B cell (primary cell): ENCODE results near the gene SEMA4D. TPM values are rescaled to one million over a fixed set of nuclear protein-coding genes. Genes with fewer than 3 reads are reported as not detected.
A peak's percentile ranks its signal among the peaks of the same experiment; 100 is the strongest.

Source experiments
- ATAC-seq: fragments of 200-7000 bp; cut with Tn5 transposase; one replicate; pipeline ENCODE4 v1.10.0; 2021; ENCODE audit warnings: low read depth, mild to moderate bottlenecking, moderate number of reproducible peaks, moderate library complexity
- CTCF ChIA-PET: fragments of 350-600 bp; sonication (Branson Sonifier 250); formaldehyde crosslinking; loops from one replicate; lab custom pipeline; 2021; ENCODE audit warnings: antibody characterized with exemption, inconsistent platforms; lab: Charles Lee
- POLR2A ChIA-PET: fragments of 350-600 bp; sonication (Branson Sonifier 250); formaldehyde crosslinking; loops from one replicate; lab custom pipeline; 2021; ENCODE audit warnings: antibody characterized with exemption; lab: Charles Lee
- DNase-seq: peaks from one replicate; pipeline ENCODE4 v3.0.0; 2013
- H2AFZ ChIP-seq: 2 replicates; pipeline ENCODE4 v1.6.1; 2012; ENCODE audit warnings: mild to moderate bottlenecking, low read depth, low read length; ENCODE audit not compliant: insufficient read depth, poor library complexity, severe bottlenecking
- H3K27ac ChIP-seq, 2 donors: 1 replicate in 1 of 2; 2 replicates in 1 of 2; pipeline ENCODE4 v1.5.1; 2012 to 2013; ENCODE audit warnings: low read length in 2 of 2, mild to moderate bottlenecking in 2 of 2, moderate library complexity in 1 of 2
- H3K27me3 ChIP-seq, 4 experiments: fragments of 200-600 bp in 1 of 4; sonication (generic) in 1 of 4; replicated peaks in 1 of 4; 1 replicate in 2 of 4; 2 replicates in 2 of 4; pipeline versions ENCODE4 v1.6.1 to v1.7.0; 2013 to 2016; ENCODE audit warnings: low read length in 3 of 4, mild to moderate bottlenecking in 2 of 4, mixed read lengths in 1 of 4, moderate library complexity in 1 of 4; ENCODE audit not compliant: insufficient read depth in 4 of 4, control insufficient read depth in 3 of 4; ENCODE audit errors: control extremely low read depth in 1 of 4
- H3K36me3 ChIP-seq, 2 experiments: replicated peaks in 1 of 2; 1 replicate in 1 of 2; 2 replicates in 1 of 2; pipeline versions ENCODE4 v1.6.1 to v1.7.1; 2013; ENCODE audit warnings: low read length in 1 of 2; ENCODE audit not compliant: insufficient read depth in 2 of 2, control insufficient read depth in 1 of 2; ENCODE audit errors: control extremely low read depth in 1 of 2, extremely low read depth in 1 of 2
- H3K4me1 ChIP-seq, 2 donors: fragments of 200-600 bp in 1 of 2; sonication (generic) in 1 of 2; 1 replicate in 1 of 2; 2 replicates in 1 of 2; pipeline versions ENCODE4 v1.5.1 to v1.6.1; 2013 to 2017; ENCODE audit warnings: low read length in 2 of 2; ENCODE audit not compliant: control insufficient read depth in 2 of 2, insufficient read depth in 2 of 2
- H3K4me2 ChIP-seq: replicated peaks from 2 replicates; pipeline ENCODE3; 2012; ENCODE audit warnings: mild to moderate bottlenecking, low read depth, low read length; ENCODE audit not compliant: poor library complexity, severe bottlenecking
- H3K4me3 ChIP-seq, 5 experiments: fragments of 200-600 bp in 1 of 5; sonication (generic) in 1 of 5; 1 replicate in 3 of 5; 2 replicates in 2 of 5; pipeline versions ENCODE4 v1.5.1 to v1.7.0; 2011 to 2016; ENCODE audit warnings: low read length in 4 of 5, mild to moderate bottlenecking in 4 of 5, low read depth in 2 of 5, control low read depth in 1 of 5, moderate library complexity in 1 of 5; ENCODE audit not compliant: insufficient read depth in 1 of 5; ENCODE audit errors: control extremely low read depth in 1 of 5, extremely low read depth in 1 of 5
- H3K79me2 ChIP-seq: fragments of 200-600 bp; sonication (generic); one replicate; pipeline ENCODE4 v1.6.0; 2016; ENCODE audit warnings: low read length; ENCODE audit not compliant: control insufficient read depth, insufficient read depth
- H3K9ac ChIP-seq: fragments of 200-600 bp; sonication (generic); 2 replicates; pipeline ENCODE4 v1.6.1; 2017; ENCODE audit warnings: mild to moderate bottlenecking, low read length, moderate library complexity
- H3K9me3 ChIP-seq, 3 donors: one replicate each; pipeline versions ENCODE4 v1.6.1 to v1.7.1; 2013; ENCODE audit warnings: low read length in 2 of 3; ENCODE audit not compliant: control insufficient read depth in 2 of 3, insufficient read depth in 1 of 3; ENCODE audit errors: control extremely low read depth in 1 of 3
- H4K20me1 ChIP-seq: 2 replicates; pipeline ENCODE4 v1.6.0; 2012; ENCODE audit warnings: mild to moderate bottlenecking, low read length; ENCODE audit not compliant: insufficient read depth, control insufficient read depth, poor library complexity, severe bottlenecking
- H3K27ac Mint-ChIP-seq: one replicate; pipeline ENCODE4 v1.8.0; 2021; ENCODE audit warnings: mixed read lengths
- H3K27me3 Mint-ChIP-seq: one replicate; pipeline ENCODE4 v1.8.0; 2021; ENCODE audit warnings: mixed read lengths
- H3K4me1 Mint-ChIP-seq: one replicate; pipeline ENCODE4 v1.8.0; 2021; ENCODE audit warnings: mixed read lengths
- H3K4me3 Mint-ChIP-seq: one replicate; pipeline ENCODE4 v1.8.0; 2021; ENCODE audit warnings: mixed read lengths
- H3K9me3 Mint-ChIP-seq: one replicate; pipeline ENCODE4 v1.8.0; 2022; ENCODE audit warnings: mixed read lengths; ENCODE audit not compliant: insufficient read depth
- CTCF ChIP-seq: fragments of 200-600 bp; IDR thresholded peaks from one replicate; pipeline ENCODE4 v1.8.0; 2022; ENCODE audit warnings: antibody characterized with exemption, mild to moderate bottlenecking
- EZH2 ChIP-seq: IDR thresholded peaks from 2 replicates; pipeline ENCODE4 v1.6.1; 2012; ENCODE audit warnings: borderline replicate concordance, low read depth, mild to moderate bottlenecking, moderate library complexity, low read length; ENCODE audit not compliant: insufficient read depth, poor library complexity, severe bottlenecking
- WGBS: methylation state at CpG from one replicate; pipeline ENCODE4 v1.1.5; 2013; ENCODE audit warnings: missing lambda C conversion rate; ENCODE audit not compliant: insufficient coverage; 5-methylcytosine and 5-hydroxymethylcytosine counted together
- intact Hi-C: fragments of 100-400 bp; cut with micrococcal nuclease; formaldehyde crosslinking; loops from one replicate; pipeline ENCODE4 v1.10.0; 2022
- polyA plus RNA-seq: library from polyadenylated mRNA; depleted of rRNA; stranded (reverse); fragments of >200 nt; gene quantifications from 2 replicates; pipeline ENCODE4 v1.2.3, GENCODE V29; 2012
- total RNA-seq, 2 donors: library from RNA; stranded (reverse); fragments of 120-200 nt in 1 of 2; gene quantifications; 1 replicate in 1 of 2; 2 replicates in 1 of 2; pipeline versions ENCODE4 v1.2.3 to v1.2.4, GENCODE V29; 2013 to 2022

SEMA4D gene
- total and polyA plus RNA-seq, 2 donors (not counting 1 experiment from before 2014, with no cell fraction given) = 53.6 to 231 TPM

GRCh38 chr9:89400403-89401116, 97.4 kb downstream of the SEMA4D start:
- intact Hi-C loops = loop anchor here (1.0 to 2.0 kb wide), 8 partner anchors 9 to 149 kb away; partner anchors contain the start of gene SECISBP2
- CTCF ChIA-PET = interaction anchor here (0.7 to 7.4 kb wide), 13 partner anchors 7 to 200 kb away, joined by 3 to 72 read pairs (median 4); no protein-coding TSS in a partner anchor
- peak overlapping the region; percentile 69 to 76 for H3K27ac ChIP-seq

More at GRCh38 chr9:89400403-89401116, 97.4 kb downstream of the SEMA4D start:
- DNase-seq (peak; percentile 78), ATAC-seq (peak; percentile 83)
- Histone ChIP-seq H3K4me3 (peak overlapping the region in 4 of 5 experiments; percentile 21 to 44 (median 36)), H3K79me2 (peaks cover 35% of the 10 kb centered on the region), H3K9ac (peak overlapping the region; percentile 41), H3K9me3 (no peaks in the 10 kb centered on the region), H3K4me1 (peaks cover 43 to 56% of the 10 kb centered on the region in 2 donors), H3K4me2 (peak overlapping the region; percentile 75), H3K36me3 (peaks cover 7 to 65% of the 10 kb centered on the region in 2 experiments), H4K20me1 (peaks cover 7% of the 10 kb centered on the region), H3K27me3 (no peaks in the 10 kb centered on the region), H2AFZ (no peak overlapping the region)
- H3K4me1 Mint-ChIP-seq = peaks cover 56% of the 10 kb centered on the region
- TF ChIP-seq CTCF (no peak), EZH2 (no peak)
- POLR2A ChIA-PET = interaction anchor here (0.6 to 2.8 kb wide), 6 partner anchors 18 to 150 kb away, joined by 3 to 11 read pairs (median 4); no protein-coding TSS in a partner anchor
- H3K4me3 Mint-ChIP-seq = peak overlapping the region; percentile 78
- H3K27ac Mint-ChIP-seq = peak overlapping the region; percentile 93
- 12% methylated on average over 6 of the region's 12 CpGs for WGBS
- no peaks in the 10 kb centered on the region for H3K27me3 Mint-ChIP-seq
- no peaks in the 10 kb centered on the region for H3K9me3 Mint-ChIP-seq
